Esophagus muscularis mucosa (tissue), 3 donors: ENCODE measurements around the gene CTRL.
"Not testable (repeated sequence)": the region's sequence is repeated elsewhere in the genome, so short reads cannot be mapped to it uniquely, and the experiment has no call there.

Experiments used
- CTCF ChIP-seq, 3 experiments: fragments of 200-600 bp in 2 of 3; fragments of 450-650 bp in 1 of 3; sonication (generic) in 2 of 3; IDR thresholded peaks; one replicate each; pipeline ENCODE4 v1.5.1; 2017 to 2019; ENCODE audit warnings: antibody characterized with exemption in 3 of 3, mild to moderate bottlenecking in 2 of 3, moderate library complexity in 1 of 3
- POLR2AphosphoS5 ChIP-seq, 2 donors: sonication (generic); formaldehyde crosslinking; IDR thresholded peaks; one replicate each; pipeline ENCODE4 v1.6.1; 2017; ENCODE audit warnings: antibody characterized with exemption in 2 of 2

GRCh38 chr16:67937713-67938112, 6.1 kb upstream of the CTRL start:
- not testable (repeated sequence) for TF ChIP-seq CTCF, POLR2AphosphoS5 (IDR thresholded peaks at IDR 0.05)
